ENCODE data around the gene AIRE.

The AIRE gene

DNA sequence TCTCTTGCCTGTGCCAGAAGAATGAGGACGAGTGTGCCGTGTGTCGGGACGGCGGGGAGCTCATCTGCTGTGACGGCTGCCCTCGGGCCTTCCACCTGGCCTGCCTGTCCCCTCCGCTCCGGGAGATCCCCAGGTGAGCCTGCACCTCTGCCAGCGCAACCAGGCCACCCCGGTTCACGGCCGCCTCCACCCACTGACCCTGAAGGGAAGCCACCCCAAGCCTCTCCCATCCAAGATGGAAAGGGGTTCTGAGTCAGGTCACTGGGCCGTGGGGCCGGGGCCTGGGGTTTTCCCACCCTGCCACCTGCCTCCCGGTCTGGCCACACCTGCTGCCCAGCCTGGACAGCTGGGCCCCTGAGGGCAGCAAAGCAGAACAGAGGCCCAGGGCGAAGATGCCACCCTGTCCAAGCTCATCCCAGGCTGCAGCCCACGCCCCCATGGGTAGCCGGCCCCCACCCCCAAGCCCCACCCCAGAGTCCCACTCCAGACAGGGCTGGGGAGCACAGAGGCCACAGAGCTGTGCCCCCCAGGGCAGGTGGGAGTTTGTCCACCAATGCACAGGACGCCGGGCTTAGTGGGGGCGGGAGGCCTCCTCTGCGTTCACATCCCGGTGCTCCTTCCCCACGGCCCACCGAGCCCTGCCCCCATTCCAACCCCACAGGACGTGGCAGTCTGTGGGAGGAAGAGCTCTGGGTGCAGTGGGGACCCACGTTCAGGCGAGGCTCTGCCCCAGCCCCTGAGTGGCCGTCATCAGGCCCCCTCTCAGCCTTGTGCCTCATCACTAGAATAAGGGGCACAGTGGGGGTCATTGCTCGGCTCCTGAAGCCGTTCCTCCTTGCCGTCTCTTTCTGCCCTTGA lies 5.6 kb downstream of the AIRE start:
- no peak overlapping the region for H3K4me3 ChIP-seq (ENCODE audit: low read depth, low read length)
- no peak for DNase-seq (ENCODE audit: low read depth)
- TF ChIP-seq, protein P1, sequence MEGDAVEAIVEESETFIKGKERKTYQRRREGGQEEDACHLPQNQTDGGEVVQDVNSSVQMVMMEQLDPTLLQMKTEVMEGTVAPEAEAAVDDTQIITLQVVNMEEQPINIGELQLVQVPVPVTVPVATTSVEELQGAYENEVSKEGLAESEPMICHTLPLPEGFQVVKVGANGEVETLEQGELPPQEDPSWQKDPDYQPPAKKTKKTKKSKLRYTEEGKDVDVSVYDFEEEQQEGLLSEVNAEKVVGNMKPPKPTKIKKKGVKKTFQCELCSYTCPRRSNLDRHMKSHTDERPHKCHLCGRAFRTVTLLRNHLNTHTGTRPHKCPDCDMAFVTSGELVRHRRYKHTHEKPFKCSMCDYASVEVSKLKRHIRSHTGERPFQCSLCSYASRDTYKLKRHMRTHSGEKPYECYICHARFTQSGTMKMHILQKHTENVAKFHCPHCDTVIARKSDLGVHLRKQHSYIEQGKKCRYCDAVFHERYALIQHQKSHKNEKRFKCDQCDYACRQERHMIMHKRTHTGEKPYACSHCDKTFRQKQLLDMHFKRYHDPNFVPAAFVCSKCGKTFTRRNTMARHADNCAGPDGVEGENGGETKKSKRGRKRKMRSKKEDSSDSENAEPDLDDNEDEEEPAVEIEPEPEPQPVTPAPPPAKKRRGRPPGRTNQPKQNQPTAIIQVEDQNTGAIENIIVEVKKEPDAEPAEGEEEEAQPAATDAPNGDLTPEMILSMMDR (IDR thresholded peaks at IDR 0.05; ENCODE audit: insufficient read depth, low read depth, low read length, missing control alignments): no peak

DNA sequence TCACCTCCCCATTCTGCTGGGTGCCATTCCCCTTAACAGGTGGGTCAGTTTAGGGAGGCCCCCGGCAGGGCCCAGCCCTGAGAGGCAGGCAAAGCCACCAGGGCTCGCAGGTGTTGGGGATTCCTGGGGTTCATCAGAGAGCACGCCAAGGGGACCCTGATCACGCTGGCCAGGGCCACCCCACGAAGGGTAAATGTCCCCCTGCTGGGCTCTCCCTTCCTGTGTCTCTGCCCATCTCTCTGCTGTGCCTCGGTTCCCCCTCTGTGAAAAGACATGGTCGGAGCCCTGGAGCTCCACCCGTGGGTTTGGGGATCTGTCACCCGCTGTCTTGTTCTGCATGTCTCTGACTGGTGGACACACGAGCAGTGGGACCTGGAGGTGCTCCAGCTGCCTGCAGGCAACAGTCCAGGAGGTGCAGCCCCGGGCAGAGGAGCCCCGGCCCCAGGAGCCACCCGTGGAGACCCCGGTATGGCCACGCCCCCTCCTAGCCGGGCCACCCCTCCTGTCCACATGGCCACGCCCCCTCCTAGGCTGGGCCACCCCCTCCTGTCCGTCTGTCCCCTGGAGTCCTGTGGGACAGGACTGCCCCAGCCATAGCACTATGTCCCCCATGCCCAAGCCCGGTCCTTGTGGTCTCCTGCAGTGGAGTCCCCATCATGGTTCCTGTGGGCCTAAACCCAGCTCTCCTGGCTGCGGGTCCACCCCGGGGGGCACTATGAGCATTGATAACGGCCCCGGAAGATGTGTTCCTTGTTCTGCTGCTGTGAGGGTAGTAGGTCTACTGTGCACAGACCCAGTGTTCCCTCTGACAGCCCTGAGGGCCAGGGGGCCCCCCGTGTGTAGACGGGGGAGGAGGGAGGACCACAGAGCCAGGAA lies 6.5 kb downstream of the AIRE start:
- H3K4me3 ChIP-seq (ENCODE audit: low read depth, low read length): no peak overlapping the region
- DNase-seq (ENCODE audit: low read depth): no peak
- TF ChIP-seq, protein P1 (IDR thresholded peaks at IDR 0.05; ENCODE audit: insufficient read depth, low read depth, low read length, missing control alignments): no peak

DNA sequence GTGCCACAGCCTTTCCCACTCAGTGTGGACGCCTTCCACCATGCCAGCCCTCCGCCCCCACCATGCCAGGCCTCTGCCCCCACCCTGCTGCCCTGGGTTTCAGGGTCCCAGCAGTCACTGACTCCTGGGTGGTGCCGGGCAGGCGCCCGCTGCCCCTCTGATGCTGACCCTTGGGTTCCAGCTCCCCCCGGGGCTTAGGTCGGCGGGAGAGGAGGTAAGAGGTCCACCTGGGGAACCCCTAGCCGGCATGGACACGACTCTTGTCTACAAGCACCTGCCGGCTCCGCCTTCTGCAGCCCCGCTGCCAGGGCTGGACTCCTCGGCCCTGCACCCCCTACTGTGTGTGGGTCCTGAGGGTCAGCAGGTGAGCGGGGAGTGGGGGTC lies 7.1 kb downstream of the AIRE start:
- H3K4me3 ChIP-seq (ENCODE audit: low read depth, low read length): no peak overlapping the region
- no peak for DNase-seq (ENCODE audit: low read depth)
- TF ChIP-seq, protein P1 (IDR thresholded peaks at IDR 0.05; ENCODE audit: insufficient read depth, low read depth, low read length, missing control alignments): no peak

DNA sequence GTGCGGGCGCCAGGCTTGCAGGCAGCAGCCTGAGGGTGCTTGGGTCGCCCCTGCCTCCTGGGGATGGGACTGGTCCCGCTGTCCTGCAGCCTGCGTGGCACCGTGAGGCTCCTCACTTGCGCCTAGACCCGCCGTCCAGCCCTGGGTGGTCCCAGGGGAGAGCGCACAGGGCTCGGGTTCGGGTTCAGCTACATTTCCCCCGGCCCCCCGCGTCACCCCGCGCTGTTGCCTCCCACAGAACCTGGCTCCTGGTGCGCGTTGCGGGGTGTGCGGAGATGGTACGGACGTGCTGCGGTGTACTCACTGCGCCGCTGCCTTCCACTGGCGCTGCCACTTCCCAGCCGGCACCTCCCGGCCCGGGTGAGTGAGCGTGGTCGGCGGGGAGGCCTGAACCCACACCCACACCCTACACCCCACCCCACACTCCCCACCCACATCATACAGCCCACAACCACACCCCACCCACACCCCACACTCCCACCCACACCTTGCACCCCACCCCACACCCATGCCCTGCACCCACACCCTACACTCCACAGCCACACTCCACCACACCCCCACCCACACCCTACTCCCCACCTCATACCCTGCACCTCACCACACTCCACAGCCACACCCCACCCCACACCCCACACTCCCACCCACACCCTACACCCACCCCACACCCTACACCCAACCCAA lies 8.0 kb downstream of the AIRE start:
- TF ChIP-seq, protein P1 (IDR thresholded peaks at IDR 0.05; ENCODE audit: insufficient read depth, low read depth, low read length, missing control alignments): no peak
- no peak for DNase-seq (ENCODE audit: low read depth)
- no peak overlapping the region for H3K4me3 ChIP-seq (ENCODE audit: low read depth, low read length)

DNA sequence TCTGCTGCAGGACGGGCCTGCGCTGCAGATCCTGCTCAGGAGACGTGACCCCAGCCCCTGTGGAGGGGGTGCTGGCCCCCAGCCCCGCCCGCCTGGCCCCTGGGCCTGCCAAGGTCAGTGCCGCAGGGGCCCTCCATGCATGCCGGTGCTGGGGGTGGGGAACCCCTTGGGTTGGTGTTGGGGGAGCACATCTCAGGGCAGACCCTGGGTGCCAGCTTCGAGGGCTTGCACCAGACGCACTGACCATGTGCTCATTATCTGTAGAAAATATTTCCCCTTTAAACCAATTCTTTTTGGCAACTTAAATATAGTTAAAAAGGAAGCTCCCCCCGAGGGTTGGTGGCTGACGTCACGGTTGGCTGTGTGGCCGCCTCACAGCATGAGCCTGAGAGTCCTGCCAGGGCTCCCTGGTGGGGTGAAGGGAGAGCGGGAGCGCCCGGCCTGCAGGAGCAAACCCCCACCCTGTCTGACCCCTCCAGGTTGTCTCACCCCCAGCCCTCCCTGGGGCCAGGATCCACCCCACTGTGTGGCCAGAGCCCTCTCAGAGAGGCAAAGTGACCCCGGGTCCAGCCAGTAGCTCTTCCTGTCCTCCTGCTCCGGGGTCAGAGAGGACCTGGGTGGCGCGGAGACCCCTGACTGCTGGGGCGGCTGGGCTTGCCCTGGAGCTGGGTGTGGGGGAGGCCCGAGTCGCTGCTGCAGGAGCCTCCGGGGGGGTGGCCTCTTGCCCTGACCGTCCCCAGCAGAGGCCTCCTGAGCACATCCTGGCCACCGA lies 8.9 kb downstream of the AIRE start:
- no peak for DNase-seq (ENCODE audit: low read depth)
- TF ChIP-seq, protein P1 (IDR thresholded peaks at IDR 0.05; ENCODE audit: insufficient read depth, low read depth, low read length, missing control alignments): no peak
- H3K4me3 ChIP-seq (ENCODE audit: low read depth, low read length): no peak overlapping the region

DNA sequence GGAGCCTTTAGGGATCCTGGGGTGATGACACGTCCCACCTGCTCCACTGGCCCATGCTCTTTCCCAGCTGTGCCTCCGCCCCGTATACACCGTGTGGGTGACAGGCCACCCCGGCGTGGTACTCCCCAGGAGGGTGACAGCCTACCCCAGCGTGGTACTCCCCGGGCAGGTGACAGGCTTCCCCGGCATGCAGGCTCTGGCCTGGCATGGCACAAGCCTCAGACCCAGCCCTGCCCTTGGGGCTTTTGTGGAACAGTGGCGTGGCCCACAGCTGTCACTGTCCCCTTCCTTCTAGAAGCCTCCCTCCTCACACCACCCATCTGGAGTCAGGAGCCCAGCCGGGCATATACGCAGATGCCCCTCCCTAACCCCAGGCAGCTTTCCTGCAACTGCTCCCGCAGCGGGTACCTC lies 9.5 kb downstream of the AIRE start:
- TF ChIP-seq, protein P1 (IDR thresholded peaks at IDR 0.05; ENCODE audit: insufficient read depth, low read depth, low read length, missing control alignments): no peak
- DNase-seq (ENCODE audit: low read depth): no peak
- H3K4me3 ChIP-seq (ENCODE audit: low read depth, low read length): no peak overlapping the region
